Neural cell (in vitro differentiated cells): Measurements from ENCODE around the gene NCKIPSD. TPM values are rescaled to one million over a fixed set of nuclear protein-coding genes. Genes with fewer than 3 reads are reported as not detected.

ENCODE experiments used
- H2AFZ ChIP-seq: fragments of 200-600, 300-800 bp; sonication (generic), shearing (Covaris generic); 2 replicates; pipeline ENCODE4 v1.6.0; 2014; ENCODE audit warnings: low read depth, mild to moderate bottlenecking, antibody characterized with exemption, low read length, moderate library complexity
- H3F3A ChIP-seq: fragments of 200-600 bp; shearing (Covaris generic); 2 replicates; pipeline ENCODE4 v1.6.1; 2016; ENCODE audit warnings: mild to moderate bottlenecking, moderate library complexity, mixed read lengths, antibody characterized with exemption, low read length; ENCODE audit not compliant: insufficient read depth, poor library complexity, severe bottlenecking
- H3K27ac ChIP-seq: fragments of 200-600, 300-800 bp; sonication (generic), shearing (Covaris generic); 2 replicates; pipeline ENCODE4 v1.5.1; 2014; ENCODE audit warnings: mild to moderate bottlenecking, low read length, moderate library complexity
- H3K27me3 ChIP-seq: fragments of 300-800, 200-600 bp; sonication (generic), shearing (Covaris generic); 2 replicates; pipeline ENCODE4 v1.6.0; 2014; ENCODE audit warnings: mild to moderate bottlenecking, low read depth, low read length, moderate library complexity; ENCODE audit not compliant: insufficient read depth
- H3K36me3 ChIP-seq: fragments of 300-800, 200-600 bp; sonication (generic), shearing (Covaris generic); 2 replicates; pipeline ENCODE4 v1.5.1; 2014; ENCODE audit warnings: mild to moderate bottlenecking, antibody characterized with exemption, low read length, moderate library complexity; ENCODE audit not compliant: insufficient read depth
- H3K4me2 ChIP-seq: fragments of 300-800, 200-600 bp; sonication (generic), shearing (Covaris generic); 2 replicates; pipeline ENCODE4 v1.6.0; 2014; ENCODE audit warnings: mild to moderate bottlenecking, low read length
- H3K4me3 ChIP-seq: fragments of 300-800, 200-600 bp; sonication (generic), shearing (Covaris generic); 2 replicates; pipeline ENCODE4 v1.5.1; 2014; ENCODE audit warnings: mild to moderate bottlenecking, low read length, moderate library complexity
- H3K79me2 ChIP-seq: fragments of 200-600 bp; shearing (Covaris generic); replicated peaks from 2 replicates; pipeline ENCODE4 v1.6.0; 2014; ENCODE audit warnings: mild to moderate bottlenecking, low read length, moderate library complexity; ENCODE audit not compliant: insufficient read depth
- H3K9ac ChIP-seq: fragments of 300-800, 200-600 bp; sonication (generic), shearing (Covaris generic); 2 replicates; pipeline ENCODE4 v1.6.1; 2016; ENCODE audit warnings: mild to moderate bottlenecking, low read length, mixed read lengths
- H3K9me2 ChIP-seq: fragments of 200-600 bp; shearing (Covaris generic); 2 replicates; pipeline ENCODE4 v1.6.1; 2016; ENCODE audit warnings: mild to moderate bottlenecking, low read length, mixed read lengths; ENCODE audit not compliant: insufficient read depth
- H3K9me3 ChIP-seq: fragments of 200-600, 300-800 bp; sonication (generic), shearing (Covaris generic); 2 replicates; pipeline ENCODE4 v1.6.1; 2016; ENCODE audit warnings: mild to moderate bottlenecking, mixed run types, low read length, moderate library complexity, mixed read lengths
- H4K20me1 ChIP-seq: fragments of 200-600 bp; shearing (Covaris generic); 2 replicates; pipeline ENCODE4 v1.6.1; 2016; ENCODE audit warnings: mild to moderate bottlenecking, mixed run types; ENCODE audit not compliant: insufficient read depth
- EP300 ChIP-seq: fragments of 450-650 bp; conservative IDR thresholded peaks from 2 replicates; pipeline ENCODE4 v1.6.1; 2014; ENCODE audit warnings: antibody characterized with exemption, mild to moderate bottlenecking, moderate library complexity; ENCODE audit not compliant: poor library complexity, severe bottlenecking
- EZH2 ChIP-seq: fragments of 200-600, 300-800 bp; shearing (Covaris generic), sonication (generic); IDR thresholded peaks from 2 replicates; pipeline ENCODE4 v1.6.1; 2014; ENCODE audit warnings: antibody characterized with exemption, low read length, borderline replicate concordance, mild to moderate bottlenecking; ENCODE audit not compliant: insufficient read depth, poor library complexity, severe bottlenecking
- MXI1 ChIP-seq: fragments of 450-650 bp; conservative IDR thresholded peaks from 2 replicates; pipeline ENCODE4 v1.6.1; 2014; ENCODE audit warnings: antibody characterized with exemption, mild to moderate bottlenecking; ENCODE audit not compliant: poor library complexity, severe bottlenecking
- POLR2AphosphoS5 ChIP-seq: IDR thresholded peaks from 2 replicates; pipeline ENCODE4 v1.6.1; 2012
- RAD21 ChIP-seq: fragments of 450-650 bp; conservative IDR thresholded peaks from 2 replicates; pipeline ENCODE4 v1.6.1; 2014; ENCODE audit warnings: antibody characterized with exemption, mild to moderate bottlenecking, moderate library complexity
- REST ChIP-seq: IDR thresholded peaks from 2 replicates; pipeline ENCODE4 v1.6.1; 2012; ENCODE audit warnings: borderline replicate concordance
- SMC3 ChIP-seq: fragments of 450-650 bp; conservative IDR thresholded peaks from 2 replicates; pipeline ENCODE4 v1.6.1; 2014; ENCODE audit warnings: antibody characterized with exemption, mild to moderate bottlenecking, moderate library complexity; ENCODE audit not compliant: poor library complexity
- TAF1 ChIP-seq: IDR thresholded peaks from 2 replicates; pipeline ENCODE4 v1.6.1; 2012; ENCODE audit warnings: low read depth
- polyA plus RNA-seq: library from polyadenylated mRNA; depleted of rRNA; stranded (reverse); fragments of >200 nt; gene quantifications from 2 replicates; pipeline ENCODE4 v1.2.3, GENCODE V29; 2014

The NCKIPSD gene
- polyA plus RNA-seq, 1 donor from 2014 or later: 19.0 TPM

- Histone ChIP-seq H3K9me3 (no peaks in the 10 kb centered on the region), H3K27me3 (no peaks in the 10 kb centered on the region), H3K9ac (no peak overlapping the region), H2AFZ (no peak overlapping the region), H3K4me2 (no peak overlapping the region), H3F3A (no peaks in the 10 kb centered on the region), H3K4me3 (no peak overlapping the region), H3K79me2 (no peaks in the 10 kb centered on the region), H4K20me1 (no peaks in the 10 kb centered on the region), H3K36me3 (peaks cover 14% of the 10 kb centered on the region), H3K9me2 (no peaks in the 10 kb centered on the region), H3K27ac (no peak overlapping the region)
- TF ChIP-seq EZH2 (no peak), EP300 (no peak), SMC3 (no peak), TAF1 (no peak), RAD21 (no peak), POLR2AphosphoS5 (no peak), REST (no peak), MXI1 (no peak)
Observed at GRCh38 chr3:48678566-48679380, 6.9 kb downstream of the NCKIPSD start.

GRCh38 chr3:48678056-48678455 lies 7.7 kb downstream of the NCKIPSD start:
- Histone ChIP-seq H2AFZ (no peak overlapping the region), H3K36me3 (peaks cover 14% of the 10 kb centered on the region), H4K20me1 (no peaks in the 10 kb centered on the region), H3K27me3 (no peaks in the 10 kb centered on the region), H3K9ac (no peak overlapping the region), H3K27ac (no peak overlapping the region), H3K9me3 (no peaks in the 10 kb centered on the region), H3K4me2 (no peak overlapping the region), H3K9me2 (no peaks in the 10 kb centered on the region), H3K79me2 (no peaks in the 10 kb centered on the region), H3F3A (no peaks in the 10 kb centered on the region), H3K4me3 (no peak overlapping the region)
- no peak for TF ChIP-seq POLR2AphosphoS5
- no peak for TF ChIP-seq EZH2
- TF ChIP-seq RAD21: no peak
- no peak for TF ChIP-seq TAF1
- no peak for TF ChIP-seq EP300
- no peak for TF ChIP-seq MXI1

- Histone ChIP-seq H3K4me3 (no peak overlapping the region), H3K79me2 (no peaks in the 10 kb centered on the region), H3K9ac (no peak overlapping the region), H3K27ac (no peak overlapping the region), H3K27me3 (no peaks in the 10 kb centered on the region), H3K9me2 (no peaks in the 10 kb centered on the region), H4K20me1 (no peaks in the 10 kb centered on the region), H2AFZ (no peak overlapping the region), H3F3A (no peaks in the 10 kb centered on the region), H3K9me3 (no peaks in the 10 kb centered on the region), H3K36me3 (peaks cover 5% of the 10 kb centered on the region), H3K4me2 (no peak overlapping the region)
- TF ChIP-seq POLR2AphosphoS5 (no peak), MXI1 (no peak), TAF1 (no peak)
Observed at GRCh38 chr3:48674505-48674904, 11.2 kb downstream of the NCKIPSD start.
